AG04449 (cell line): ENCODE data around the gene OR4K15.

Experiments
- CTCF ChIA-PET: fragments of 350-600 bp; formaldehyde crosslinking; extraction: SDS; loops from one replicate; lab custom pipeline; 2021; ENCODE audit warnings: antibody characterized with exemption; lab: Yijun Ruan, JAX
- POLR2A ChIA-PET: fragments of 400-600, 350-600 bp; formaldehyde crosslinking; extraction: SDS; loops from one replicate; lab custom pipeline; 2020; ENCODE audit warnings: antibody characterized with exemption, inconsistent platforms; lab: Yijun Ruan, JAX
- DNase-seq: peaks from one replicate; pipeline ENCODE4 v3.0.0-alpha.2; 2010; ENCODE audit warnings: low read depth, low spot score
- H3K4me3 ChIP-seq: 2 replicates; pipeline ENCODE4 v1.5.1; 2011; ENCODE audit warnings: low read depth, mild to moderate bottlenecking, control low read depth, low read length
- TF ChIP-seq, protein P1 (sequence below): IDR thresholded peaks from one replicate; pipeline ENCODE4 v1.5.1; 2011; ENCODE audit warnings: mild to moderate bottlenecking, moderate library complexity, low read length, control low read depth, inconsistent platforms; ENCODE audit not compliant: insufficient read depth; ENCODE audit errors: missing control alignments

The OR4K15 gene

DNA sequence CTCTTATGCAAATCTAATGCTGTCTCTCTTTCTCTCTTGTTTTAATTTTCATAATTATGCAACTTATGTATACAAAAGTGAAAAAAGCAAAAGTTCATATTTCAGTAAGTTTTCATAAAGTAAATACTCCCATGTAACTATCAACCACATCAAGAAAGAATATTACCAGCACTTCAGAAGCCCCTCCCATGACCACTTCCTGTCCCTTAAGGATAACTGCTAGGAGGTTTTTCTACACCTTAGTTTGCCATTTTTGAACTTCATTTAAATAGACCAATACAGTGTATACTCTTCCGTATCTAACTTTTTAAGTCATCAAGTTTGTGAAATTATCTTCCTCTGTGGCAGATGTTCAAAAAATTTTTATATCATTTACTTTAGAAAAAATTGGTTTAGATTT, 547 bp upstream of the OR4K15 start:
- ChIA-PET POLR2A (no interaction called here), CTCF (no interaction called here)
- H3K4me3 ChIP-seq, result no peak overlapping the region
- TF ChIP-seq, protein P1, sequence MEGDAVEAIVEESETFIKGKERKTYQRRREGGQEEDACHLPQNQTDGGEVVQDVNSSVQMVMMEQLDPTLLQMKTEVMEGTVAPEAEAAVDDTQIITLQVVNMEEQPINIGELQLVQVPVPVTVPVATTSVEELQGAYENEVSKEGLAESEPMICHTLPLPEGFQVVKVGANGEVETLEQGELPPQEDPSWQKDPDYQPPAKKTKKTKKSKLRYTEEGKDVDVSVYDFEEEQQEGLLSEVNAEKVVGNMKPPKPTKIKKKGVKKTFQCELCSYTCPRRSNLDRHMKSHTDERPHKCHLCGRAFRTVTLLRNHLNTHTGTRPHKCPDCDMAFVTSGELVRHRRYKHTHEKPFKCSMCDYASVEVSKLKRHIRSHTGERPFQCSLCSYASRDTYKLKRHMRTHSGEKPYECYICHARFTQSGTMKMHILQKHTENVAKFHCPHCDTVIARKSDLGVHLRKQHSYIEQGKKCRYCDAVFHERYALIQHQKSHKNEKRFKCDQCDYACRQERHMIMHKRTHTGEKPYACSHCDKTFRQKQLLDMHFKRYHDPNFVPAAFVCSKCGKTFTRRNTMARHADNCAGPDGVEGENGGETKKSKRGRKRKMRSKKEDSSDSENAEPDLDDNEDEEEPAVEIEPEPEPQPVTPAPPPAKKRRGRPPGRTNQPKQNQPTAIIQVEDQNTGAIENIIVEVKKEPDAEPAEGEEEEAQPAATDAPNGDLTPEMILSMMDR, result no peak
- DNase-seq, result no peak

DNA sequence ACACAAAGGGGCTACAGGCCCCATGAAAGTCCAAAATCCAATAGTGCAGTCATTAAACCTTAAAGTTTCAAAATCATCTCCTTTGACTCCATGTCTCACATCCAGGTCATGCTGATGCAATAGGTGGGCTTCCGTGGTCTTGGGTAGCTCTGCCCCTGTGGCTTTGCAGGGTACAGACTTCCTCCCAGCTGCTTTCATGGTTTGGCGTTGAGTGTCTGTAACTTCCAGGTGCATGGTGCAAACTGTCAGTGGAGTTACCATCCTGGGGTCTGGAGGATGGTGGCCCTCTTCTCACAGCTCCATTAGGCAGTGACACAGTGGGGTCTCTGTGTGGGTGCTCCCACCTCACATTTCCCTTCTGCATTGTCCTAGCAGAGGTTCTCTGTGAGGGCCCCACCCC, 18.0 kb downstream of the OR4K15 start:
- no peak overlapping the region for H3K4me3 ChIP-seq
- TF ChIP-seq, protein P1, result no peak
- DNase-seq, result no peak
- ChIA-PET CTCF (no interaction called here), POLR2A (no interaction called here)

DNA sequence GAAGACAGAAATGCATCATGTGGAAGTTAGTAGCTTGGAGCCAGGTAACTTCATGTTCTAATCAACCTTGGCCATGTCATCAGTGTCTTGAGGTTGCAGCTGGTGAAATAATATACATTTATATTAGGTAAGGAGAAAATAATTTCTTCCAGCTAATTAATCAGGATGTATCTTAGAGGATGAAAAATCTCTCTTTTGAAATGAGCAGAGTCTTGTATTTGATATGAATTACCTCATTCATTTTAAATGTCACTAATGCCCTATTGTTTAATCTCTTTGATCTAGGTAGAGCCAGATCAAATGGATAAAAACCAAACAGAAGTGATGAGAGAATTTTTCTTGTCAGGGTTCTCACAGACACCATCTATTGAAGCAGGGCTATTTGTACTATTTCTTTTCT, 26.5 kb downstream of the OR4K15 start, which contains the start of gene OR4Q2:
Gene OR4Q2 (plus strand): TSS at position 301 of the 400 bp plus-strand sequence.
- DNase-seq, result no peak
- POLR2A ChIA-PET, result no interaction called here
- TF ChIP-seq, protein P1, result no peak
- CTCF ChIA-PET, result no interaction called here
- no peak within 1 kb of the TSS for H3K4me3 ChIP-seq

DNA sequence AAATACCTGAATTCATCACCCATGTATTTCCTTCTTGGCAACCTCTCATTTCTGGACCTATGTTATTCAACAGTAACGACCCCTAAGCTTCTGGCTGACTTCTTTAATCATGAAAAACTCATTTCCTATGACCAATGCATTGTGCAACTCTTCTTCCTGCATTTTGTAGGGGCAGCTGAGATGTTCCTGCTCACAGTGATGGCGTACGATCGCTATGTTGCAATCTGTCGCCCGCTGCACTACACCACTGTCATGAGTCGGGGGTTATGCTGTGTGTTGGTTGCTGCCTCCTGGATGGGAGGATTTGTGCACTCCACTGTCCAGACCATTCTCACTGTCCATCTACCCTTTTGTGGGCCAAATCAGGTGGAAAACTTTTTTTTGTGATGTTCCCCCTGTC, 26.9 kb downstream of the OR4K15 start:
- TF ChIP-seq, protein P1, result no peak
- ChIA-PET CTCF (no interaction called here), POLR2A (no interaction called here)
- DNase-seq, result no peak
- H3K4me3 ChIP-seq, result no peak overlapping the region

DNA sequence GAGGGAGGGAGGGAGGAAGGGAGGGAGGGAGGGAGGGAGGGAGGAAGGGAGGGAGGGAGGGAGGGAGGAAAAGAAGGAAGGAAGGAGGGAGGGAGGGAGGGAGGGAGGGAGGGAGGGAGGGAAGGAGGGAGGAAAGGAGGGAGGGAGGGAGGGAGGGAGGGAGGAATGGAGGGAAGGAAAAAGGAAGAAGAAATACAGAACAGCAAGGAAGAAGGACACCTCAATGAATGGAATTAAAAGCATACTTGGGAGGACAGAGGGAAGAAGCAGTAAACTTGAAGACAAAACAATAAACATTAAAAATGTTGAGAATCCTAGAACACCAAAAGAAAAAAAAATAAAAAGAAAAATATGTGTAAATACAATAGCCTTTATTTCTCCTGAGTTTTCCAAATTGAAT, 32.8 kb downstream of the OR4K15 start:
- no peak for DNase-seq
- TF ChIP-seq, protein P1, result no peak
- ChIA-PET CTCF (no interaction called here), POLR2A (no interaction called here)
- H3K4me3 ChIP-seq, result no peak overlapping the region

DNA sequence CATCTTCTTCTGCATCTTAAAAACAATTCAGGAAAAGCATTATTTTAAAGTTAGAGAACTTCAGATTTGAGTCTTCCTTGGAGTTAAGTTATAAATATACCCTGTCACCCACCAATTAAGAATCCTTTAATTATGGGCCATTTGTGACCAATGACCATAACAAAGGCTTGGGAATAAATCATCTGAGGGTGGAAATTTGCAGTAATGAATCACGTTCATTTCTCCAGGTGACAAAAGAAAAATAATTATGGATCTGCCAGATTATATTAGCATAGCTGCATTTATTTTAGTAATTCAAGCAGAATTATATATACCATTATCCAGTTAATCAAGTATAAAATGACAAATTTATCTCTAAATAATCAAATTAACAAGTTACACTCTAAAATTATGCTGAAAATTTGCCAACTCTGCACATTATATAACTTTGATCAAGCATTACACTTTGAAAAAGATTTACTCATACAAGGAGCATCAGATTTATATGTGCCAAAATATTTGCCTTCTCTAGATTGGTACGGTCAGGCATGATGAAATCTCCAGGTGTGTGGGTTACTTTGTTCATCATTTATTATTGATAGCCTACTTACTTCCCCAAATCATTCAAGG, 44.0 kb downstream of the OR4K15 start, which contains the start of gene OR4K14:
Gene OR4K14 (minus strand): TSS at position 51 of the 609 bp plus-strand sequence. CDS start 4,114 bp downstream, outside the sequence.
- POLR2A ChIA-PET, result no interaction called here
- DNase-seq, result no peak
- H3K4me3 ChIP-seq, result no peak within 1 kb of the TSS
- CTCF ChIA-PET, result no interaction called here
- TF ChIP-seq, protein P1, result no peak
